GM23338 (cell line): ENCODE measurements around the gene SPN.
"Not testable (repeated sequence)": the region's sequence is repeated elsewhere in the genome, so short reads cannot be mapped to it uniquely, and the experiment has no call there.

Experiments used
- CREB1 ChIP-seq: fragments of 250-450 bp; sonication (Bioruptor Pico); IDR thresholded peaks from 2 replicates; pipeline ENCODE4 v1.5.0; 2020; ENCODE audit warnings: low read depth, mild to moderate bottlenecking, moderate library complexity
- TF ChIP-seq, protein P1 (sequence below), 2 experiments: fragments of 200-600 bp in 1 of 2; sonication (generic) in 1 of 2; conservative IDR thresholded peaks; 2 replicates each; pipeline versions ENCODE4 v1.5.1 to v1.6.1; 2016 to 2017; ENCODE audit warnings: antibody characterized with exemption in 2 of 2, low read depth in 2 of 2, mild to moderate bottlenecking in 2 of 2, moderate library complexity in 1 of 2
- TF ChIP-seq, protein P2 (sequence below): IDR thresholded peaks from one replicate; pipeline ENCODE4 v1.6.1; 2018; ENCODE audit warnings: antibody characterized with exemption; ENCODE audit not compliant: unreplicated experiment

- TF ChIP-seq, protein P1, sequence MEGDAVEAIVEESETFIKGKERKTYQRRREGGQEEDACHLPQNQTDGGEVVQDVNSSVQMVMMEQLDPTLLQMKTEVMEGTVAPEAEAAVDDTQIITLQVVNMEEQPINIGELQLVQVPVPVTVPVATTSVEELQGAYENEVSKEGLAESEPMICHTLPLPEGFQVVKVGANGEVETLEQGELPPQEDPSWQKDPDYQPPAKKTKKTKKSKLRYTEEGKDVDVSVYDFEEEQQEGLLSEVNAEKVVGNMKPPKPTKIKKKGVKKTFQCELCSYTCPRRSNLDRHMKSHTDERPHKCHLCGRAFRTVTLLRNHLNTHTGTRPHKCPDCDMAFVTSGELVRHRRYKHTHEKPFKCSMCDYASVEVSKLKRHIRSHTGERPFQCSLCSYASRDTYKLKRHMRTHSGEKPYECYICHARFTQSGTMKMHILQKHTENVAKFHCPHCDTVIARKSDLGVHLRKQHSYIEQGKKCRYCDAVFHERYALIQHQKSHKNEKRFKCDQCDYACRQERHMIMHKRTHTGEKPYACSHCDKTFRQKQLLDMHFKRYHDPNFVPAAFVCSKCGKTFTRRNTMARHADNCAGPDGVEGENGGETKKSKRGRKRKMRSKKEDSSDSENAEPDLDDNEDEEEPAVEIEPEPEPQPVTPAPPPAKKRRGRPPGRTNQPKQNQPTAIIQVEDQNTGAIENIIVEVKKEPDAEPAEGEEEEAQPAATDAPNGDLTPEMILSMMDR (conservative IDR thresholded peaks at IDR 0.05; ENCODE audit: low read depth in 2 of 2), result not testable (repeated sequence)
- not testable (repeated sequence) for TF ChIP-seq CREB1 (CRISPR knock-in tag)
- TF ChIP-seq, protein P2, sequence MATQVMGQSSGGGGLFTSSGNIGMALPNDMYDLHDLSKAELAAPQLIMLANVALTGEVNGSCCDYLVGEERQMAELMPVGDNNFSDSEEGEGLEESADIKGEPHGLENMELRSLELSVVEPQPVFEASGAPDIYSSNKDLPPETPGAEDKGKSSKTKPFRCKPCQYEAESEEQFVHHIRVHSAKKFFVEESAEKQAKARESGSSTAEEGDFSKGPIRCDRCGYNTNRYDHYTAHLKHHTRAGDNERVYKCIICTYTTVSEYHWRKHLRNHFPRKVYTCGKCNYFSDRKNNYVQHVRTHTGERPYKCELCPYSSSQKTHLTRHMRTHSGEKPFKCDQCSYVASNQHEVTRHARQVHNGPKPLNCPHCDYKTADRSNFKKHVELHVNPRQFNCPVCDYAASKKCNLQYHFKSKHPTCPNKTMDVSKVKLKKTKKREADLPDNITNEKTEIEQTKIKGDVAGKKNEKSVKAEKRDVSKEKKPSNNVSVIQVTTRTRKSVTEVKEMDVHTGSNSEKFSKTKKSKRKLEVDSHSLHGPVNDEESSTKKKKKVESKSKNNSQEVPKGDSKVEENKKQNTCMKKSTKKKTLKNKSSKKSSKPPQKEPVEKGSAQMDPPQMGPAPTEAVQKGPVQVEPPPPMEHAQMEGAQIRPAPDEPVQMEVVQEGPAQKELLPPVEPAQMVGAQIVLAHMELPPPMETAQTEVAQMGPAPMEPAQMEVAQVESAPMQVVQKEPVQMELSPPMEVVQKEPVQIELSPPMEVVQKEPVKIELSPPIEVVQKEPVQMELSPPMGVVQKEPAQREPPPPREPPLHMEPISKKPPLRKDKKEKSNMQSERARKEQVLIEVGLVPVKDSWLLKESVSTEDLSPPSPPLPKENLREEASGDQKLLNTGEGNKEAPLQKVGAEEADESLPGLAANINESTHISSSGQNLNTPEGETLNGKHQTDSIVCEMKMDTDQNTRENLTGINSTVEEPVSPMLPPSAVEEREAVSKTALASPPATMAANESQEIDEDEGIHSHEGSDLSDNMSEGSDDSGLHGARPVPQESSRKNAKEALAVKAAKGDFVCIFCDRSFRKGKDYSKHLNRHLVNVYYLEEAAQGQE, result not testable (repeated sequence)
Observed at GRCh38 chr16:29627661-29628075, 35.4 kb upstream of the SPN start.
